Stimulated activated CD8-positive, alpha-beta memory T cell treated with anti-CD3 and anti-CD28 coated beads, Interleukin-12 subunit alpha, Interleukin-12 subunit beta, amount 100 ng/mL, for 1 hour (primary cell): ENCODE measurements around the gene ZER1.

ENCODE experiments used
- DNase-seq: peaks from one replicate; pipeline ENCODE4 v3.0.0-alpha.2; 2020; ENCODE audit warnings: low read depth

Gene ZER1

GRCh38 chr9:128689820-128690683, 81.7 kb downstream of the ZER1 start:
- DNase-seq = no peak

GRCh38 chr9:128689293-128689774, 82.4 kb downstream of the ZER1 start:
- no peak for DNase-seq

GRCh38 chr9:128688501-128689292, 83.0 kb downstream of the ZER1 start, which contains the start of gene SET:
Gene SET (plus strand): TSS chr9:128689222. CDS start chr9:128689583, 361 bp downstream.
- DNase-seq = peak; percentile 80

GRCh38 chr9:128687453-128687852, 84.3 kb downstream of the ZER1 start:
- DNase-seq = no peak

- DNase-seq = no peak
Measured at GRCh38 chr9:128685636-128686489, 85.9 kb downstream of the ZER1 start.

- DNase-seq = peak; percentile 52
Measured at GRCh38 chr9:128684325-128685199, 87.2 kb downstream of the ZER1 start.

GRCh38 chr9:128684065-128684324, 87.7 kb downstream of the ZER1 start:
- no peak for DNase-seq

GRCh38 chr9:128683340-128684064, 88.2 kb downstream of the ZER1 start:
- DNase-seq = no peak
